ENCODE data around the gene DOCK9. TPM values are rescaled to one million over a fixed set of nuclear protein-coding genes. Genes with fewer than 3 reads are reported as not detected.

Gene DOCK9
- 10 to 100 TPM; 31.9 to 33.5 TPM for total RNA-seq

GRCh38 chr13:98977568-98978265, at the start of gene DOCK9:
DOCK9 (minus strand) TSS chr13:98978064; CDS start chr13:98977909, 155 bp downstream.
- Mint-ChIP-seq H3K4me3 (no peak within 1 kb of the TSS), H3K4me1 (peaks cover 79% of the 10 kb centered on the region), H3K36me3 (peaks cover 5% of the 10 kb centered on the region), H3K27ac (no peak within 1 kb of the TSS), H3K27me3 (no peaks in the 10 kb centered on the region), H3K9me3 (no peaks in the 10 kb centered on the region)
- no peak for DNase-seq

GRCh38 chr13:99027260-99027659, 49.4 kb upstream of the DOCK9 start:
- H3K27ac Mint-ChIP-seq, result peak overlapping the region; percentile 48
- no peaks in the 10 kb centered on the region for H3K27me3 Mint-ChIP-seq
- H3K9me3 Mint-ChIP-seq, result no peaks in the 10 kb centered on the region
- H3K36me3 Mint-ChIP-seq, result peaks cover 17% of the 10 kb centered on the region
- DNase-seq, result no peak
- no peak overlapping the region for H3K4me3 Mint-ChIP-seq
- H3K4me1 Mint-ChIP-seq, result peaks cover 79% of the 10 kb centered on the region

GRCh38 chr13:99022941-99023340, 45.1 kb upstream of the DOCK9 start:
- Mint-ChIP-seq H3K27me3 (no peaks in the 10 kb centered on the region), H3K36me3 (peaks cover 9% of the 10 kb centered on the region), H3K4me1 (peaks cover 74% of the 10 kb centered on the region), H3K27ac (no peak overlapping the region), H3K4me3 (no peak overlapping the region), H3K9me3 (no peaks in the 10 kb centered on the region)
- no peak for DNase-seq

- no peaks in the 10 kb centered on the region for H3K27me3 Mint-ChIP-seq
- DNase-seq, result no peak
These were observed 40.7 kb upstream of the DOCK9 start for GRCh38 chr13:99018418-99019180.

GRCh38 chr13:99015606-99016490, 38.0 kb upstream of the DOCK9 start:
- H3K9me3 Mint-ChIP-seq, result no peaks in the 10 kb centered on the region
- H3K27ac Mint-ChIP-seq, result no peak overlapping the region
- no peak for DNase-seq
- no peak overlapping the region for H3K4me3 Mint-ChIP-seq
- no peaks in the 10 kb centered on the region for H3K27me3 Mint-ChIP-seq
- H3K36me3 Mint-ChIP-seq, result peaks cover 2% of the 10 kb centered on the region
- peaks cover 51% of the 10 kb centered on the region for H3K4me1 Mint-ChIP-seq

More at GRCh38 chr13:99018418-99019180, 40.7 kb upstream of the DOCK9 start:
- H3K4me3 Mint-ChIP-seq, result no peak overlapping the region
- H3K27ac Mint-ChIP-seq, result peak overlapping the region; percentile 52
- H3K4me1 Mint-ChIP-seq, result peaks cover 60% of the 10 kb centered on the region
- peaks cover 2% of the 10 kb centered on the region for H3K36me3 Mint-ChIP-seq
- H3K9me3 Mint-ChIP-seq, result no peaks in the 10 kb centered on the region

GRCh38 chr13:99014522-99014921, 36.7 kb upstream of the DOCK9 start:
- H3K4me1 Mint-ChIP-seq, result peaks cover 46% of the 10 kb centered on the region
- no peak for DNase-seq
- peaks cover 2% of the 10 kb centered on the region for H3K36me3 Mint-ChIP-seq
- no peak overlapping the region for H3K4me3 Mint-ChIP-seq
- no peak overlapping the region for H3K27ac Mint-ChIP-seq
- no peaks in the 10 kb centered on the region for H3K9me3 Mint-ChIP-seq
- no peaks in the 10 kb centered on the region for H3K27me3 Mint-ChIP-seq

- Mint-ChIP-seq H3K9me3 (no peaks in the 10 kb centered on the region), H3K27me3 (no peaks in the 10 kb centered on the region), H3K4me3 (no peak overlapping the region), H3K36me3 (peaks cover 1% of the 10 kb centered on the region), H3K27ac (no peak overlapping the region), H3K4me1 (peaks cover 48% of the 10 kb centered on the region)
- no peak for DNase-seq
These were observed 36.1 kb upstream of the DOCK9 start for GRCh38 chr13:99013951-99014350.

GRCh38 chr13:99012539-99012938, 34.7 kb upstream of the DOCK9 start:
- Mint-ChIP-seq H3K4me3 (no peak overlapping the region), H3K36me3 (no peaks in the 10 kb centered on the region), H3K9me3 (no peaks in the 10 kb centered on the region), H3K4me1 (peaks cover 43% of the 10 kb centered on the region), H3K27me3 (no peaks in the 10 kb centered on the region), H3K27ac (no peak overlapping the region)
- DNase-seq, result no peak

GRCh38 chr13:99009987-99010551, 32.2 kb upstream of the DOCK9 start:
- no peak overlapping the region for H3K27ac Mint-ChIP-seq
- peaks cover 26% of the 10 kb centered on the region for H3K4me1 Mint-ChIP-seq
- H3K4me3 Mint-ChIP-seq, result no peak overlapping the region
- H3K36me3 Mint-ChIP-seq, result no peaks in the 10 kb centered on the region
- DNase-seq, result no peak
- H3K9me3 Mint-ChIP-seq, result no peaks in the 10 kb centered on the region
- H3K27me3 Mint-ChIP-seq, result no peaks in the 10 kb centered on the region

- Mint-ChIP-seq H3K27ac (no peak overlapping the region), H3K36me3 (peaks cover 1% of the 10 kb centered on the region), H3K27me3 (no peaks in the 10 kb centered on the region), H3K4me1 (peaks cover 32% of the 10 kb centered on the region), H3K4me3 (no peak overlapping the region), H3K9me3 (no peaks in the 10 kb centered on the region)
- DNase-seq, result no peak
These were observed 30.7 kb upstream of the DOCK9 start for GRCh38 chr13:99008577-99008976.

- no peak for DNase-seq
- Mint-ChIP-seq H3K4me1 (peaks cover 37% of the 10 kb centered on the region), H3K27ac (no peak overlapping the region), H3K27me3 (no peaks in the 10 kb centered on the region), H3K4me3 (no peak overlapping the region), H3K36me3 (peaks cover 3% of the 10 kb centered on the region), H3K9me3 (no peaks in the 10 kb centered on the region)
These were observed 29.6 kb upstream of the DOCK9 start for GRCh38 chr13:99007414-99007986.

GRCh38 chr13:99005609-99006008, 27.7 kb upstream of the DOCK9 start:
- peaks cover 53% of the 10 kb centered on the region for H3K4me1 Mint-ChIP-seq
- H3K4me3 Mint-ChIP-seq, result no peak overlapping the region
- no peaks in the 10 kb centered on the region for H3K9me3 Mint-ChIP-seq
- no peak overlapping the region for H3K27ac Mint-ChIP-seq
- DNase-seq, result no peak
- H3K27me3 Mint-ChIP-seq, result no peaks in the 10 kb centered on the region
- H3K36me3 Mint-ChIP-seq, result peaks cover 3% of the 10 kb centered on the region

- Mint-ChIP-seq H3K27me3 (no peaks in the 10 kb centered on the region), H3K9me3 (no peaks in the 10 kb centered on the region), H3K4me1 (peaks cover 59% of the 10 kb centered on the region), H3K36me3 (peaks cover 3% of the 10 kb centered on the region), H3K4me3 (no peak overlapping the region), H3K27ac (no peak overlapping the region)
- no peak for DNase-seq
These were observed 27.1 kb upstream of the DOCK9 start for GRCh38 chr13:99004978-99005377.

GRCh38 chr13:99003851-99004471, 26.1 kb upstream of the DOCK9 start:
- DNase-seq, result no peak
- Mint-ChIP-seq H3K4me1 (peaks cover 61% of the 10 kb centered on the region), H3K9me3 (no peaks in the 10 kb centered on the region), H3K27ac (peak overlapping the region; percentile 8), H3K4me3 (no peak overlapping the region), H3K36me3 (peaks cover 3% of the 10 kb centered on the region), H3K27me3 (no peaks in the 10 kb centered on the region)
